Stimulated activated CD4-positive, alpha-beta T cell treated with anti-CD3 and anti-CD28 coated beads, Interleukin-2, amount 100 ng/mL, for 24 hours (primary cell): Measurements from ENCODE around the gene CSMD2.

Experiments
- DNase-seq, 2 donors: peaks; one replicate each; pipeline ENCODE4 v3.0.0-alpha.2; 2020

Gene CSMD2

GRCh38 chr1:34155860-34156259 lies 9.2 kb downstream of the CSMD2 start:
- no peak for DNase-seq

DNA sequence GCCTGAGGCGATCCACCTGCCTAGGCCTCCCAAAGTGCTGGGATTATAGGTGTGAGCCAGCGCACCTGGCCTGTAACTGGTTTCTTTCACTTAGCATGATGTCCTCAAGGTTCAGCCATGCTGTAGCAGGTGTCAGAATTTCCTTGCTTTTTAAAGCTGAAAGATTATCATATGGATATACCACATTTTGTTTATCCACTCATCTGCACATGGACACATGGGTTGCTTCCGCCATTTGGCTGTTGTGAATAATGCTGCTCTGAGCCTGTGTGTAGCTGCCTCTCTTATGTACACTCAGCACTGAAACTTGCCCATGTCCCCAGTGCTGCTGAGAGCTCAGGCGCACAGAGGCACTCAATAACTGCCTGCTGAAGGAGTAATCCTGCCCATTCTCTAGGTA lies 11.8 kb downstream of the CSMD2 start:
- no peak for DNase-seq

- no peak for DNase-seq
These were observed 15.5 kb downstream of the CSMD2 start for GRCh38 chr1:34149501-34149900.

- no peak for DNase-seq
These were observed 17.7 kb downstream of the CSMD2 start for GRCh38 chr1:34147301-34147700.

- no peak for DNase-seq
These were observed 20.3 kb downstream of the CSMD2 start for GRCh38 chr1:34144766-34145165.

DNA sequence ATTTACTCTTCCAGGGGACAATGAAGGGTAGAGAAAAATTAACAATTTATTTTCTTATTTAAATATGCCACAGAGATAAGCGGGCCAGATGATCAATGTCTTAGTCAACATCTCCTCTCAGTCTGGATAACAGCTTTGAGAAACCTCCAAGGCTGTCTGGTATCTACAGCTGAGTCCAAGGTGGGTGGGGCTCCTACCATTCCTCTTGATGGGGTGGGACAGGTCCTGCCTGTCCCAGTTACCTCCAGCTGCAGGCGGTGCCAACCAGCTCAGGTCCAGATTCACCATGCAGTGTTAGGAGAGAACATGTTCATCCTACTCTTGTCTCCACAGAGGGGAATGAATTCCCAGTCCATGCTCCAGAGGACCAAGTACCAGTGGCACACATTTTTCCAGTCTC lies 21.1 kb downstream of the CSMD2 start:
- no peak for DNase-seq

DNA sequence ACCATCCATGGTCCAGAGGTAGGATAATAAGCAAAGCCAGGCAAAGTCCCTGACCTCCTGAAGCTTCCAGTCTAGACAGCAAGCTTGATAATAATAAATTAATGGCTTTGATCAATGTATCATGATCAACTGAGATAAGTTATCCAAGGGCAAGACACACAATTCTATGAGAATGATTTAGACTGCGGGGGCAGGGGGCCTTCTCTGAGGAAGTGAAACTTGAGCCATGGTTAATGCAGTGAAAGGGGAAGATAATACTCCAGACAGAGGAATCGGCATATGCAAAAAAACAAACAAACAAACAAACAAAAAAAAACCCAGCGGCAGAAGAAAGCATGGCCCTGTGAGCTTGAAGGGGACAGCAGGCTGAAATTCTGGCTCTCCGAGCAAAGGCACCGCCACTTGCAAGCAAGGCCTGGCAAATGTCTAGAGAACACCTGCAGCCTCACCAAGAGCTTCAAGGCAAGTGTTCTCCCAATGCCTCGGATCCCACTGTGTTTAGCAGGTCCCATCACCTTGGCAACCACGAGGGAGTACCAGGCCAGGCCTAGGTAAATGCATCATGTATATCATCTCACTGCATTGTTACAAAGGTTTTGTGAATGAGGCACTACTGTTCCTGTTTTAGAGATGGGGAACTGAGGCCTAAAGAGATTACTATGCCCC lies 24.9 kb downstream of the CSMD2 start:
- DNase-seq, result no peak

DNA sequence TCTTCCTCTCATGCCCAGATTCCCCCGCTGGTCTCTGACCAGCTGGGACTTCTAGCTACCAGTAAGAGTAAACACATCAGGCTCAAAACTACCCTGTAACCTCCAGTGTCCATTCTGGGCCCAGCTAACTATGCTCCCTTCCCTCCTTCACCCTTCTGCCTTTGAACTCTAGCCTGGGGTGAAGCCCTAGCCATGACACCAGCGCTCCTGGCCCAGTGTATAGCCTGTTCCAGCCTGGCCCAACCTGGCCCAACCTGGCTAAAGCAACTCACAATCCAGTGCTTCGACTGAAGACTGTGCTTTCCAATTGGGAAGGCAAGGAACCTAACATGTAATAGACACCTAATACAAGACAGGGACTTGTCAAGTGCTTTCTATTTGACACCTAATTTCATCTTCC lies 27.6 kb downstream of the CSMD2 start:
- no peak for DNase-seq

- DNase-seq, result no peak
These were observed 32.9 kb downstream of the CSMD2 start for GRCh38 chr1:34132161-34132420.

- no peak for DNase-seq
These were observed 33.5 kb downstream of the CSMD2 start for GRCh38 chr1:34131396-34132160.

DNA sequence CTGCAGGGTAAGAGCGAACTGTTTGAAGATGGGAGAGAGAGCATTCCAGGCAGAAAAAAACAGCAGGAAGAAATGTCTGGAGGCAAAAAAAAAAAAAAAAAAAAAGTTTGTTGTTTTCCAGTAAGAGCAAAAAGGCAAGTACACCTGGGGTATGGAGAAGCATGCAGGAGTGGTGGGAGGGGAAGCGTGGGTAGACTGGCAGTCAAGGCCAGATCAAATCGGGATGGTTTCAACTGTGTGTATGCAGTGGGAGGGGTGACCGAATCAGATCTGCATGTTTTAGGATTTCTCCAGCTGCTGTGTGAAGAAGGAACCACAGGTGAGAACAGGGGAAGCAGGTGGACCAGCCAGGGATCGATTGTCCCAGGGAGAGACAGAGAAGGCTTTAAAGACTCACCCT lies 34.7 kb downstream of the CSMD2 start:
- DNase-seq, result no peak

DNA sequence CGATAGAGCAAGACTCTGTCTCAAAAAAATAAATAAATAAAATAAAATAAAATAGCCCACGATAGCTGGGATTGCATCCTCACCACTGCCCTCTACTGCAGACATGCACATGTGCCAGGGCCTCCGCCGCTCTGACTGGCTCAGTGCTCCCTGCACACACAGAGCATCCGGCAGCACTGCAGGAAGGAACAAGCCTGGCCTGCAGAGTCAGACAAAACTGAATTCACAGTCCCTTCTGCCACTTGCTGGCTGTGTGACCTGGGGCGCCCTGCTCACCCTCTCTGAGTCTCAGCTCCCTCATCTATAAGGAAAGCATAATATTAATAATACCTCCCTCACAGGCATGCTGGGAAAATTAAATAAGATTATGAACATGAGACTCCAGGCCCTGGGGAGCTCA lies 35.4 kb downstream of the CSMD2 start:
- no peak for DNase-seq

- DNase-seq, result no peak
These were observed 36.7 kb downstream of the CSMD2 start for GRCh38 chr1:34128186-34128889.

GRCh38 chr1:34127006-34128000 lies 37.7 kb downstream of the CSMD2 start:
- no peak for DNase-seq

GRCh38 chr1:34126486-34126885 lies 38.5 kb downstream of the CSMD2 start:
- DNase-seq, result no peak

- no peak for DNase-seq
These were observed 39.2 kb downstream of the CSMD2 start for GRCh38 chr1:34125721-34126380.

- no peak for DNase-seq
These were observed 42.7 kb downstream of the CSMD2 start for GRCh38 chr1:34122080-34122932.

- no peak for DNase-seq
These were observed 49.8 kb downstream of the CSMD2 start for GRCh38 chr1:34115233-34115632.

DNA sequence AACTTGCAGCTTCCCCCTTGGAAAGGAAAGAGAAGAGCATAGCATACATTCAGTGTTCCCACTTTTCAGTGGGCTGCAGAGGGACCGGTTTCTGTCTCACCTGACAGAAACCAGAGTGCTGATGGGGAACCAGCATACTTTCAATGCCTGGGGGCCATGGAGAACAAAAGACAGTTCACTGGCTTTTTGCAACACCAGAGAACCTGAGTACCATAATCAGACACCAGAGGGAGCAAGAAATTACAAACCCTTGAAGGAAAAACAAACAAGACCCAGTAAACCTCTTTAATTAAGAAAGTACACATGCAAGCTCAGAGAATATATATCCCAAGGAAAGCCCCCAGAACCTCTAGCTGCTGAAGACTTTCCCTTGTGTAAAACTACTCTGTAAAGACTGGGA lies 51.1 kb downstream of the CSMD2 start:
- DNase-seq, result no peak

DNA sequence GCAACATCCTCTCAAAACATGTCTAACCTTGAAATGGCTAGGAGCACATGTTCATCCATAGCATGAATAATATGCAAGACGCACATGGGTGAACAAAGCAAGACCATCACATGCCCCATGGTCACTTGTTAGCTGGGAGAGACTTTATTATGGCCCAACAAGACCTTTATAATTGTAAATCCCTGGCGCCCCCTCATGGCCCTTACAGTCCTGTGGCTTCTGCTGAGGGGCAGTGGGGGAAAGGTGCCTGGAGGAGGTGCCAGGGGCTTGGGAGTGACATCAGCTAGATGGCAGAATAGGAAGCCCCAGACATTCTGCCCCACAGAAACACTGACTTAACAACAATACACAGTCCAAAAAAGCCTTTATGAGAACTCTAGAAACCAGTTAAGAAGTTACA lies 51.7 kb downstream of the CSMD2 start:
- DNase-seq, result no peak

- DNase-seq, result no peak
These were observed 56.3 kb downstream of the CSMD2 start for GRCh38 chr1:34108711-34109110.

DNA sequence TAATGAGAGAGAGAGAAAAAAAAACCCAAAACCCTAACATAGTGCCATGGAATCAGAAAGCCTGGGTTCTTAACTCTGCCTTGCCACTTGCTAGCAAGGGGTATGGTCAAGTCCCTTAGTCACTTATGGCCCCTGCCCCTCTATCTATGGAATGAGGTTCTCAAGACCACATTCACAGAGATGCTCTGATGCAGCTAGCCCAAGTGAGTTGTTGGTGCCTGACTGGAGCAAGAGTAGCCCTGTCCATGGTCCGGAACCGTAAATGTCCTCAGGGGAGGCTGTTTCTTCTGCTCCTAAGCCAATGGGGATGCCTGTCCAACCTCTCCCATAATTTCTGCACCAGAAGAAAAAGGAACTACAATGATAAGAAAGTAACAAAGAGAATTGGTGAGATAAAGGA lies 56.8 kb downstream of the CSMD2 start:
- no peak for DNase-seq
